Cerebellar cortex (tissue), 1 donor: Measurements from ENCODE around the gene SGMS1.

Experiments used
- DNase-seq: peaks from one replicate; pipeline ENCODE4 v3.0.0-alpha.2; 2015; ENCODE audit warnings: low spot score

Gene SGMS1

GRCh38 chr10:50421026-50421719 is 202.6 kb downstream of the SGMS1 start:
- peak; percentile 51 for DNase-seq

GRCh38 chr10:50420196-50420595 is 203.6 kb downstream of the SGMS1 start:
- DNase-seq, result no peak

- DNase-seq, result no peak
These were observed 204.0 kb downstream of the SGMS1 start for GRCh38 chr10:50419756-50420155.

GRCh38 chr10:50419091-50419490 is 204.7 kb downstream of the SGMS1 start:
- DNase-seq, result no peak

- DNase-seq, result peak; percentile 40
These were observed 205.6 kb downstream of the SGMS1 start for GRCh38 chr10:50417886-50418830.

GRCh38 chr10:50417486-50417885 is 206.3 kb downstream of the SGMS1 start:
- no peak for DNase-seq

- no peak for DNase-seq
These were observed 206.9 kb downstream of the SGMS1 start for GRCh38 chr10:50416881-50417280.

- DNase-seq, result no peak
These were observed 207.5 kb downstream of the SGMS1 start for GRCh38 chr10:50416181-50416824.

GRCh38 chr10:50415292-50415691 is 208.5 kb downstream of the SGMS1 start:
- no peak for DNase-seq

- DNase-seq, result no peak
These were observed 213.5 kb downstream of the SGMS1 start for GRCh38 chr10:50410066-50410811.

- no peak for DNase-seq
These were observed 216.5 kb downstream of the SGMS1 start for GRCh38 chr10:50407076-50407801.

- no peak for DNase-seq
These were observed 217.2 kb downstream of the SGMS1 start for GRCh38 chr10:50406457-50407070.

GRCh38 chr10:50405723-50406122 is 218.0 kb downstream of the SGMS1 start:
- DNase-seq, result no peak

- DNase-seq, result no peak
These were observed 219.6 kb downstream of the SGMS1 start for GRCh38 chr10:50404021-50404773.

GRCh38 chr10:50403074-50403473 is 220.7 kb downstream of the SGMS1 start:
- no peak for DNase-seq

GRCh38 chr10:50402466-50402865 is 221.3 kb downstream of the SGMS1 start:
- DNase-seq, result no peak

GRCh38 chr10:50400694-50401093 is 223.1 kb downstream of the SGMS1 start:
- no peak for DNase-seq

- DNase-seq, result no peak
These were observed 224.9 kb downstream of the SGMS1 start for GRCh38 chr10:50398823-50399222.

- no peak for DNase-seq
These were observed 225.4 kb downstream of the SGMS1 start for GRCh38 chr10:50398381-50398780.
